Left cardiac atrium (tissue), 4 donors: Measurements from ENCODE around the gene WBP1. TPM values are rescaled to one million over a fixed set of nuclear protein-coding genes. Genes with fewer than 3 reads are reported as not detected.
"Not testable (repeated sequence)": the region's sequence is repeated elsewhere in the genome, so short reads cannot be mapped to it uniquely, and the experiment has no call there.

ENCODE experiments used
- ATAC-seq, 2 donors: fragments of 200-7000 bp; cut with Tn5 transposase; one replicate each; pipeline ENCODE4 v1.9.1; 2020; ENCODE audit warnings: mild to moderate bottlenecking in 2 of 2, moderate library complexity in 2 of 2
- DNase-seq: peaks from one replicate; pipeline ENCODE4 v3.0.0-alpha.2; 2020
- intact Hi-C, 2 donors: fragments of 100-400 bp; cut with DNase I; formaldehyde crosslinking; loops; one replicate each; pipeline versions ENCODE4 v1.14.1 to v1.15.1; 2022 to 2023
- total RNA-seq, 2 donors: library from RNA; stranded (reverse); fragmentation: NEBNext Ultra II Directional; extraction: Animal tissue kit (Norgen Biotek cat#: 25700); gene quantifications; one replicate each; pipeline ENCODE4 v1.2.1, GENCODE V29; 2021
- donor health status: DM: no; HTN: yes; CAD: no.
- donor health status: DM: no; HTN: yes; CAD: no; lungs with severe emphysema.
- donor health status: DM: yes; HTN: yes; CAD: no.
- donor health status: Dilated cardiomyopathy.

WBP1 gene
- total RNA-seq, 2 donors from 2014 or later = 42.2 to 56.7 TPM

GRCh38 chr2:74472086-74472944 lies 14.1 kb downstream of the WBP1 start, which contains the start of gene MRPL53:
Gene MRPL53 (minus strand): TSS chr2:74472680. CDS start chr2:74472660, 20 bp downstream.
- ATAC-seq = peak; percentile 96 to 98
- peak; percentile 95 for DNase-seq

GRCh38 chr2:74472945-74473258 lies 14.7 kb downstream of the WBP1 start:
- ATAC-seq (peak in 1 of 2 donors; percentile 9), DNase-seq (no peak)
- intact Hi-C loops = no loop called here

More at GRCh38 chr2:74472086-74472944, 14.1 kb downstream of the WBP1 start, which contains the start of gene MRPL53:
- intact Hi-C loops = no loop called here

GRCh38 chr2:74474481-74474880 lies 16.2 kb downstream of the WBP1 start:
- DNase-seq = no peak
- ATAC-seq = no peak
- intact Hi-C loops = no loop called here

GRCh38 chr2:74474899-74475298 lies 16.7 kb downstream of the WBP1 start:
- intact Hi-C loops = no loop called here
- ATAC-seq (no peak), DNase-seq (no peak)

GRCh38 chr2:74481431-74481830 lies 23.2 kb downstream of the WBP1 start:
- DNase-seq (no peak), ATAC-seq (no peak)
- intact Hi-C loops = loop anchor here in 1 of 2 donors (10.0 kb wide), 1 partner anchor 103 kb away; no protein-coding TSS in a partner anchor

GRCh38 chr2:74481961-74482800 lies 23.9 kb downstream of the WBP1 start:
- peak; percentile 71 to 75 for ATAC-seq
- DNase-seq = peak; percentile 74
- intact Hi-C loops = loop anchor here (2.0 to 10.0 kb wide), 2 partner anchors 103 to 105 kb away; no protein-coding TSS in a partner anchor

GRCh38 chr2:74482801-74483674 lies 24.8 kb downstream of the WBP1 start, which contains the start of the genes CCDC142 and TTC31:
Gene CCDC142 (minus strand): TSS chr2:74482998. CDS start chr2:74482837, 161 bp downstream.
Gene TTC31 (plus strand): TSS chr2:74483081. CDS start chr2:74483096, 15 bp downstream.
- peak; percentile 98 to 99 for ATAC-seq

GRCh38 chr2:74483675-74484164 lies 25.5 kb downstream of the WBP1 start:
- not testable (repeated sequence) for DNase-seq, ATAC-seq
- intact Hi-C loops = loop anchor here (2.0 to 10.0 kb wide), 2 partner anchors 101 to 103 kb away; no protein-coding TSS in a partner anchor

More at GRCh38 chr2:74482801-74483674, 24.8 kb downstream of the WBP1 start, which contains the start of the genes CCDC142 and TTC31:
- intact Hi-C loops = loop anchor here (2.0 to 10.0 kb wide), 2 partner anchors 102 to 104 kb away; no protein-coding TSS in a partner anchor
- DNase-seq = peak; percentile 97

GRCh38 chr2:74486141-74486540 lies 27.9 kb downstream of the WBP1 start:
- DNase-seq (no peak), ATAC-seq (no peak)
- intact Hi-C loops = loop anchor here in 1 of 2 donors (10.0 kb wide), 1 partner anchor 99 kb away; no protein-coding TSS in a partner anchor

GRCh38 chr2:74488643-74489481 lies 30.6 kb downstream of the WBP1 start:
- DNase-seq (no peak), ATAC-seq (no peak)
- intact Hi-C loops = loop anchor here in 1 of 2 donors (10.0 kb wide), 1 partner anchor 96 kb away; no protein-coding TSS in a partner anchor

GRCh38 chr2:74489906-74490305 lies 31.7 kb downstream of the WBP1 start:
- DNase-seq (no peak), ATAC-seq (no peak)
- intact Hi-C loops = loop anchor here in 1 of 2 donors (10.0 kb wide), 1 partner anchor 95 kb away; no protein-coding TSS in a partner anchor

- DNase-seq (no peak), ATAC-seq (no peak)
- intact Hi-C loops = no loop called here
These were observed 33.7 kb downstream of the WBP1 start for GRCh38 chr2:74491648-74492544.

- ATAC-seq (no peak), DNase-seq (no peak)
- intact Hi-C loops = no loop called here
These were observed 35.3 kb downstream of the WBP1 start for GRCh38 chr2:74493546-74493945.

GRCh38 chr2:74495440-74495839 lies 37.2 kb downstream of the WBP1 start:
- intact Hi-C loops = no loop called here
- no peak for ATAC-seq
- no peak for DNase-seq

GRCh38 chr2:74496997-74497776 lies 38.9 kb downstream of the WBP1 start:
- intact Hi-C loops = no loop called here
- DNase-seq = no peak
- no peak for ATAC-seq
